ENCODE data around the gene NEK8.

DNA sequence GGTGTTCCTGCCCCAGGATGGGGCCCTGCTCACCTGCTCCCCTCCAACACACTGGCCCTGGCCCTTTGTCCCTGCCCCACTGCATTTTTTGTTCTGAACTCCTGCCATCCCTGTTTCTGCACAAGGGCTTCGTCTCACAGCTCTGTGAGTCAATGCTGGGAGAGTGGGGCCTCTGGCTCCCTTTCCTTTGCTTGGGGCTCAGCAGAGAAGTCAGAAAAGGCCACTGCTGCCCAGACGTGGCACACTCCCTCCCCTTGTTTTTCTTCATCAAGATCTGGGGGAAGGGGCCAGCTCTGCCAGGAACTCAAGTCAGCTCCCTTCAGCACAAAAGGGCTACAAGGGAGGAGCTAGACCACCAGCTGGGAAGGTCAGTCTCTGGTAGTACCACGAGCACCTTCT lies 25.8 kb upstream of the NEK8 start:
- TF ChIP-seq, protein P1, sequence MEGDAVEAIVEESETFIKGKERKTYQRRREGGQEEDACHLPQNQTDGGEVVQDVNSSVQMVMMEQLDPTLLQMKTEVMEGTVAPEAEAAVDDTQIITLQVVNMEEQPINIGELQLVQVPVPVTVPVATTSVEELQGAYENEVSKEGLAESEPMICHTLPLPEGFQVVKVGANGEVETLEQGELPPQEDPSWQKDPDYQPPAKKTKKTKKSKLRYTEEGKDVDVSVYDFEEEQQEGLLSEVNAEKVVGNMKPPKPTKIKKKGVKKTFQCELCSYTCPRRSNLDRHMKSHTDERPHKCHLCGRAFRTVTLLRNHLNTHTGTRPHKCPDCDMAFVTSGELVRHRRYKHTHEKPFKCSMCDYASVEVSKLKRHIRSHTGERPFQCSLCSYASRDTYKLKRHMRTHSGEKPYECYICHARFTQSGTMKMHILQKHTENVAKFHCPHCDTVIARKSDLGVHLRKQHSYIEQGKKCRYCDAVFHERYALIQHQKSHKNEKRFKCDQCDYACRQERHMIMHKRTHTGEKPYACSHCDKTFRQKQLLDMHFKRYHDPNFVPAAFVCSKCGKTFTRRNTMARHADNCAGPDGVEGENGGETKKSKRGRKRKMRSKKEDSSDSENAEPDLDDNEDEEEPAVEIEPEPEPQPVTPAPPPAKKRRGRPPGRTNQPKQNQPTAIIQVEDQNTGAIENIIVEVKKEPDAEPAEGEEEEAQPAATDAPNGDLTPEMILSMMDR (IDR thresholded peaks at IDR 0.05; ENCODE audit: low read length) = no peak
- no peak for TF ChIP-seq EZH2 (IDR thresholded peaks at IDR 0.05; ENCODE audit: borderline replicate concordance, low read length)

Data from OCI-LY1 (cell line).